Activated CD4-positive, alpha-beta memory T cell treated with anti-CD3 and anti-CD28 coated beads for 36 hours (primary cell): ENCODE results near the gene ADARB2. TPM values are rescaled to one million over a fixed set of nuclear protein-coding genes. Genes with fewer than 3 reads are reported as not detected.

ENCODE experiments used
- CTCF ChIA-PET: fragments of 350-600 bp; sonication (Branson Sonifier 250); formaldehyde crosslinking; loops from one replicate; lab custom pipeline; 2021; ENCODE audit warnings: antibody characterized with exemption, inconsistent platforms; lab: Charles Lee
- POLR2A ChIA-PET: fragments of 350-600 bp; sonication (Branson Sonifier 250); formaldehyde crosslinking; loops from one replicate; lab custom pipeline; 2021; ENCODE audit warnings: antibody characterized with exemption; lab: Charles Lee
- DNase-seq: peaks from one replicate; pipeline ENCODE4 v3.0.0-alpha.2; 2020
- H3K27ac Mint-ChIP-seq: one replicate; pipeline ENCODE4 v1.8.0; 2021; ENCODE audit warnings: mixed read lengths
- H3K27me3 Mint-ChIP-seq: one replicate; pipeline ENCODE4 v1.8.0; 2021; ENCODE audit warnings: mixed read lengths
- H3K36me3 Mint-ChIP-seq: one replicate; pipeline ENCODE4 v1.8.0; 2021; ENCODE audit warnings: mixed read lengths
- H3K4me1 Mint-ChIP-seq: one replicate; pipeline ENCODE4 v1.8.0; 2021; ENCODE audit warnings: low read depth, mixed read lengths
- H3K4me3 Mint-ChIP-seq: one replicate; pipeline ENCODE4 v1.8.0; 2021; ENCODE audit warnings: mild to moderate bottlenecking, mixed read lengths
- H3K9me3 Mint-ChIP-seq: one replicate; pipeline ENCODE4 v1.8.0; 2021; ENCODE audit warnings: mixed read lengths
- intact Hi-C: fragments of 100-400 bp; cut with micrococcal nuclease; formaldehyde crosslinking; loops from one replicate; pipeline ENCODE4 v1.15.1; 2023
- total RNA-seq, 2 experiments: library from RNA; stranded (reverse); gene quantifications; one replicate each; pipeline ENCODE4 v1.2.3, GENCODE V29; 2021

ADARB2 gene
- total RNA-seq, 2 experiments from 2014 or later, result 2.2 TPM

DNA sequence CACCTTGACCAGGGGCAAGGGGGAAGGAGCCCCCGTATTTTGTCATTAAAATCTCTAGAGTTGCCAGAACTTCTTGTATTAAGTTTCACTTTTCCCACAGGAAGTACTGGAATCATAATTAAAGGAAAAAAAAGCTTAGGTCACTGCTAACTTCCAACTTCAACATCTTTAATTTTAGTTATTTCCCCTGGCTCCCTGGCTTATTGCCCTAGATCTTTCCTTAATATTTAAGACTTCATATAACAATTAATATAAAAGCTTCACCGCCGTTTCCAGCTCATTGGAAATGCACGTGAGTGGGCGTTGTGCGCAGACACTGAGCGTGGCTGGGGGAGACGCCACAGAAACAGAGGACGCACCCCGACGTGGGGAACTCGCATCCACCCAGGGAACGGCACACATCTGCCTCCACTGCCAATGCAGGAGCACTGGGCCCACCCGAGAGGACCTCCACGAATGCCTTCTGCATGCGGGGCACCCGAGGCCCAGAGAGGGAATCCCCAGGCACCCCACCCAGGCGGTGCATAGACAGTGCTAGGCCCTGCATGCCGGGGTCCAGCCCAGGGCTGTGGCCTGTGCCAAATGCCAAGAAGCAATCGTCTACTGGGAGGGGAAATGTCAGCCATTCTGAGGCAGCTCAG, 72.2 kb downstream of the ADARB2 start:
- no peak for DNase-seq
- H3K27me3 Mint-ChIP-seq, result peaks cover 9% of the 10 kb centered on the region
- no peaks in the 10 kb centered on the region for H3K36me3 Mint-ChIP-seq
- ChIA-PET CTCF (no interaction called here), POLR2A (interaction anchor here (0.6 kb wide), 1 partner anchor 244 kb away, joined by 3 read pairs; no protein-coding TSS in a partner anchor)
- H3K4me3 Mint-ChIP-seq, result no peak overlapping the region
- H3K9me3 Mint-ChIP-seq, result no peaks in the 10 kb centered on the region
- no peak overlapping the region for H3K27ac Mint-ChIP-seq
- H3K4me1 Mint-ChIP-seq, result no peaks in the 10 kb centered on the region
- intact Hi-C loops, result no loop called here

GRCh38 chr10:1664333-1664964, 72.9 kb downstream of the ADARB2 start:
- CTCF ChIA-PET, result no interaction called here
- no peaks in the 10 kb centered on the region for H3K4me1 Mint-ChIP-seq
- POLR2A ChIA-PET, result interaction anchor here (0.6 kb wide), 1 partner anchor 244 kb away, joined by 3 read pairs; no protein-coding TSS in a partner anchor
- DNase-seq, result no peak
- peaks cover 9% of the 10 kb centered on the region for H3K27me3 Mint-ChIP-seq
- no peak overlapping the region for H3K27ac Mint-ChIP-seq
- H3K36me3 Mint-ChIP-seq, result no peaks in the 10 kb centered on the region
- intact Hi-C loops, result no loop called here
- no peak overlapping the region for H3K4me3 Mint-ChIP-seq
- no peaks in the 10 kb centered on the region for H3K9me3 Mint-ChIP-seq

- intact Hi-C loops, result no loop called here
- CTCF ChIA-PET, result no interaction called here
Observed at GRCh38 chr10:1663226-1663625, 74.1 kb downstream of the ADARB2 start.

GRCh38 chr10:1662438-1663025, 74.8 kb downstream of the ADARB2 start:
- Mint-ChIP-seq H3K9me3 (no peaks in the 10 kb centered on the region), H3K36me3 (no peaks in the 10 kb centered on the region), H3K4me3 (no peak overlapping the region), H3K4me1 (no peaks in the 10 kb centered on the region), H3K27me3 (peaks cover 9% of the 10 kb centered on the region), H3K27ac (no peak overlapping the region)
- ChIA-PET POLR2A (no interaction called here), CTCF (no interaction called here)
- intact Hi-C loops, result no loop called here
- DNase-seq, result no peak

More at GRCh38 chr10:1663226-1663625, 74.1 kb downstream of the ADARB2 start:
- Mint-ChIP-seq H3K27ac (no peak overlapping the region), H3K4me3 (no peak overlapping the region), H3K4me1 (no peaks in the 10 kb centered on the region), H3K9me3 (no peaks in the 10 kb centered on the region), H3K36me3 (no peaks in the 10 kb centered on the region), H3K27me3 (peaks cover 9% of the 10 kb centered on the region)
- no peak for DNase-seq
- POLR2A ChIA-PET, result no interaction called here

DNA sequence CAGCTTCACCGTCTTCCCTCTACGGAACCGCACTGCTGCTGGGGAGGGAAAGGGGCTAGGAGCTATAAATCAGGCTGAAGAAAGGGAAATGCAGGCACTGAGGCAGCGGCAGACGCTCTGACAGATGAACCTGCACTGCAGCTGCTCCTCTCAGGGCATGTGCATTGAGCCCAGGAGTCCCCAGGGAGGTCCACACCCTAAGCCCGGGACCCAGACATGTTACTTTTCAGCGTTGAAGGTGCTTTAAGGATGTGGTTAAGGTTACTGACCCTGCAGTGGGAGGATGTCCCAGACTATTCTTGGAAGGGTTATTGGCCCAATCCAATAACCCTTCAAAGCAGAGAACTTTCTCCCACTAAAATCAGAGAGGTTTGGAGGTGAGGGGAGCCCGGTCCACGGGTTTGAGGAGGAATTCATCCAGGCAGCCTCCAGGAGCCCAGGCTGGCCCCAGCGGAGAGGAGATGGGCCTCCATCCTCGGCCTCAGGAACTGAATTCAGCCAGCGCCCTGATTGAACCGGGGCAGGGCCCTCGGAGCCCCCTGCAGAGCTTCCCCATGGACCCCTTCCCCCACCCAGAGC, 75.4 kb downstream of the ADARB2 start:
- H3K36me3 Mint-ChIP-seq, result no peaks in the 10 kb centered on the region
- CTCF ChIA-PET, result no interaction called here
- intact Hi-C loops, result no loop called here
- no peaks in the 10 kb centered on the region for H3K4me1 Mint-ChIP-seq
- no peaks in the 10 kb centered on the region for H3K9me3 Mint-ChIP-seq
- no peak overlapping the region for H3K4me3 Mint-ChIP-seq
- peaks cover 9% of the 10 kb centered on the region for H3K27me3 Mint-ChIP-seq
- POLR2A ChIA-PET, result interaction anchor here (0.6 kb wide), 1 partner anchor 678 kb away, joined by 3 read pairs; no protein-coding TSS in a partner anchor
- DNase-seq, result no peak
- no peak overlapping the region for H3K27ac Mint-ChIP-seq

- no peak for DNase-seq
Observed at GRCh38 chr10:1661416-1661815, 75.9 kb downstream of the ADARB2 start.

DNA sequence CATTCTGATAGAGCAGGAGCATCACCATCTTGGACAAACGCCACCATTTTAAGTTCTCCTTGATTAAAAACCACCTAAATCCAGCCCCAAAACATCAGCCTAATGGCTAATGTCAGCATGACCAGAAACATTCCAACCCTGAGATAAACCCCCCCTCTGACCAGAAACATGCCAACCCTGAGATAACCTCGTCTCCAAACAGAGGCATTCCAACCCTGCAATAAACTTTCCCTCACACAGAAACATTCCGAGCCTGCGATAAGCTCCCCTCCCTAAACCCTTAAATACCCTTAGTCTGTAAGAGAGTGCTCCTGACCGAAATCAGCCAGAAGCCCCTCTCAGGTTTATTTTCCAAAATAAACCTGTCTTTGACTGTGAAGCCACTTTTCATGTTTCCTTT, 76.5 kb downstream of the ADARB2 start:
- CTCF ChIA-PET, result interaction anchor here (0.9 kb wide), 1 partner anchor 1382 kb away, joined by 3 read pairs; no protein-coding TSS in a partner anchor
- H3K27ac Mint-ChIP-seq, result no peak overlapping the region
- H3K9me3 Mint-ChIP-seq, result no peaks in the 10 kb centered on the region
- H3K27me3 Mint-ChIP-seq, result peaks cover 9% of the 10 kb centered on the region
- POLR2A ChIA-PET, result no interaction called here
- no peaks in the 10 kb centered on the region for H3K36me3 Mint-ChIP-seq
- no peak for DNase-seq
- intact Hi-C loops, result no loop called here
- no peaks in the 10 kb centered on the region for H3K4me1 Mint-ChIP-seq
- no peak overlapping the region for H3K4me3 Mint-ChIP-seq

More at GRCh38 chr10:1661416-1661815, 75.9 kb downstream of the ADARB2 start:
- ChIA-PET CTCF (interaction anchor here (0.9 kb wide), 1 partner anchor 1382 kb away, joined by 3 read pairs; no protein-coding TSS in a partner anchor), POLR2A (interaction anchor here (0.6 kb wide), 1 partner anchor 679 kb away, joined by 3 read pairs; no protein-coding TSS in a partner anchor)
- no peaks in the 10 kb centered on the region for H3K9me3 Mint-ChIP-seq
- intact Hi-C loops, result no loop called here
- H3K36me3 Mint-ChIP-seq, result no peaks in the 10 kb centered on the region
- no peaks in the 10 kb centered on the region for H3K4me1 Mint-ChIP-seq
- H3K27ac Mint-ChIP-seq, result no peak overlapping the region
- peaks cover 9% of the 10 kb centered on the region for H3K27me3 Mint-ChIP-seq
- H3K4me3 Mint-ChIP-seq, result no peak overlapping the region

- POLR2A ChIA-PET, result no interaction called here
- no peak overlapping the region for H3K27ac Mint-ChIP-seq
- H3K4me1 Mint-ChIP-seq, result no peaks in the 10 kb centered on the region
- intact Hi-C loops, result no loop called here
- H3K4me3 Mint-ChIP-seq, result no peak overlapping the region
- no peaks in the 10 kb centered on the region for H3K9me3 Mint-ChIP-seq
- no peaks in the 10 kb centered on the region for H3K36me3 Mint-ChIP-seq
- peaks cover 9% of the 10 kb centered on the region for H3K27me3 Mint-ChIP-seq
- DNase-seq, result no peak
- CTCF ChIA-PET, result interaction anchor here (0.9 kb wide), 1 partner anchor 1383 kb away, joined by 3 read pairs; no protein-coding TSS in a partner anchor
Observed at GRCh38 chr10:1660386-1660785, 76.9 kb downstream of the ADARB2 start.

DNA sequence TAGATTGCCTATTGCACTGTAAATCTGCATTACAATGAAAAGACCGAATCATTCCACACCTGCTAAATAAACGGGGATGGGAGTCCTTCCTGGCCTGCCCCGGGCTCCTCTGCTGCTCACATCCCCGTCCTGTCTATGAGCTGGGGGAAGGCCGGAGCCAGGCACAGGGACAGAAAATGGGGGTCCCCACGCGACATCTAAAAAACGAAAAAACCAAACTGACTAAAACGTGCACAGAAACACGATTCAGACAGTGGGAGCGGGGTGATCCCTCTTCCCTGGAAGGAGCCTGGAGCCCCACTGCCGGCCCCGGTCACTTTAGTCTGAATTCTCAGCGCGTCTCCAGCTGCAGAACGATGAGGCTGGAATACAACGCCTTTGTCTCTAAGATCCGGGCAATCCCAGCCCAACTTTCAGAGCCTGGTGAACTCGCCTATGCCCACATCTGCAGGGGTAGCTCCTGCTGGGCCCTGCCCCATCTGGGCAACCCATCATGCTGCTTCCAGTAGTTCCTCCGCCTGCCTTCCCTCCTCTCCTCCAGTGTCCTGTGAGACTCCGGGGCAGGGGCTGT, 78.0 kb downstream of the ADARB2 start:
- no peaks in the 10 kb centered on the region for H3K9me3 Mint-ChIP-seq
- intact Hi-C loops, result no loop called here
- DNase-seq, result no peak
- ChIA-PET CTCF (no interaction called here), POLR2A (no interaction called here)
- H3K27me3 Mint-ChIP-seq, result peaks cover 9% of the 10 kb centered on the region
- no peaks in the 10 kb centered on the region for H3K36me3 Mint-ChIP-seq
- no peaks in the 10 kb centered on the region for H3K4me1 Mint-ChIP-seq
- H3K27ac Mint-ChIP-seq, result no peak overlapping the region
- H3K4me3 Mint-ChIP-seq, result no peak overlapping the region

GRCh38 chr10:1658658-1659057, 78.7 kb downstream of the ADARB2 start:
- H3K4me3 Mint-ChIP-seq, result no peak overlapping the region

GRCh38 chr10:1657479-1657878, 79.8 kb downstream of the ADARB2 start:
- POLR2A ChIA-PET, result no interaction called here
- H3K27me3 Mint-ChIP-seq, result peaks cover 10% of the 10 kb centered on the region
- CTCF ChIA-PET, result no interaction called here
- intact Hi-C loops, result no loop called here
- H3K4me3 Mint-ChIP-seq, result no peak overlapping the region
- H3K9me3 Mint-ChIP-seq, result no peaks in the 10 kb centered on the region
- no peak for DNase-seq
- H3K27ac Mint-ChIP-seq, result no peak overlapping the region
- no peaks in the 10 kb centered on the region for H3K36me3 Mint-ChIP-seq
- H3K4me1 Mint-ChIP-seq, result no peaks in the 10 kb centered on the region

More at GRCh38 chr10:1658658-1659057, 78.7 kb downstream of the ADARB2 start:
- Mint-ChIP-seq H3K27me3 (peaks cover 6% of the 10 kb centered on the region), H3K9me3 (no peaks in the 10 kb centered on the region), H3K27ac (no peak overlapping the region), H3K4me1 (no peaks in the 10 kb centered on the region), H3K36me3 (no peaks in the 10 kb centered on the region)
- DNase-seq, result no peak
- ChIA-PET CTCF (no interaction called here), POLR2A (no interaction called here)
- intact Hi-C loops, result no loop called here

GRCh38 chr10:1655367-1655766, 82.0 kb downstream of the ADARB2 start:
- Mint-ChIP-seq H3K27me3 (peaks cover 4% of the 10 kb centered on the region), H3K27ac (no peak overlapping the region), H3K4me3 (no peak overlapping the region), H3K9me3 (no peaks in the 10 kb centered on the region), H3K36me3 (no peaks in the 10 kb centered on the region), H3K4me1 (no peaks in the 10 kb centered on the region)
- no peak for DNase-seq
- intact Hi-C loops, result no loop called here
- ChIA-PET CTCF (no interaction called here), POLR2A (no interaction called here)
